ENCODE data around the gene AEBP1.

The AEBP1 gene

GRCh38 chr7:44105832-44106231 is 1.7 kb downstream of the AEBP1 start:
- H3K36me3 ChIP-seq (ENCODE audit: control insufficient read depth in 2 of 2, insufficient read depth in 2 of 2, low read length in 2 of 2): no peaks in the 10 kb centered on the region
- no peaks in the 10 kb centered on the region for H3K9me3 ChIP-seq (ENCODE audit: control insufficient read depth in 2 of 2, low read length in 2 of 2)
- no peak overlapping the region for H3K9ac ChIP-seq (ENCODE audit: low read depth in 1 of 2, low read length in 2 of 2)
- peak overlapping the region in 1 of 2 donors; percentile 75 for H3K4me3 ChIP-seq (ENCODE audit: low read length in 2 of 2)
- H3K4me1 ChIP-seq (ENCODE audit: control insufficient read depth in 2 of 2, insufficient read depth in 2 of 2, low read length in 2 of 2): peaks cover 3 to 6% of the 10 kb centered on the region in 2 donors
- peaks cover 7 to 17% of the 10 kb centered on the region in 2 donors for H3K27me3 ChIP-seq (ENCODE audit: control insufficient read depth in 2 of 2, insufficient read depth in 2 of 2, low read length in 2 of 2)
- no peak overlapping the region for H3K27ac ChIP-seq (ENCODE audit: low read depth in 2 of 2, low read length in 2 of 2)

DNA sequence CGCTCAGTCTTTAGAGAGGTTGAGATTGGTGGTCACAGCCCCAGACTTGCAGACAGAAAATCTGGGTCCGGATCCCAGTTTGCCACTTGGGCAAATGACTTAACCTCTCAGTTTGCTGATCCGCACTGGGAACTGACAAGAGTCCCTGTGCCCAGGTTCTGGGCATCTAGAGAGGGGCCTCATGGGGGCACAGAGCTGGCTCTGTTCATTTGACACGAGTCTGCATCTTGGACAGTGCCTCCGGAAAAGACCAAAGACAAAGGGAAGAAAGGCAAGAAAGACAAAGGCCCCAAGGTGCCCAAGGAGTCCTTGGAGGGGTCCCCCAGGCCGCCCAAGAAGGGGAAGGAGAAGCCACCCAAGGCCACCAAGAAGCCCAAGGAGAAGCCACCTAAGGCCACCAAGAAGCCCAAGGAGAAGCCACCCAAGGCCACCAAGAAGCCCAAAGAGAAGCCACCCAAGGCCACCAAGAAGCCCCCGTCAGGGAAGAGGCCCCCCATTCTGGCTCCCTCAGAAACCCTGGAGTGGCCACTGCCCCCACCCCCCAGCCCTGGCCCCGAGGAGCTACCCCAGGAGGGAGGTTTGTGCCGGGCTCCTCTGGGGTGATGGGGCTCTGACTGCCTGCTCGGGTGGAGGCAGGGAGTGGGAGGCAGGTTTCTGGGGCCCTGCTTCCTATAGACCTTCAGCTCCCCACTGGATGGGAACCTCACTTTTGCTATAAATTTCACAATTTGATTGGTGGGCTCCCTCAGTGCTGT is 2.3 kb downstream of the AEBP1 start:
- H3K9ac ChIP-seq (ENCODE audit: low read depth in 1 of 2, low read length in 2 of 2): no peak overlapping the region
- H3K27ac ChIP-seq (ENCODE audit: low read depth in 2 of 2, low read length in 2 of 2): no peak overlapping the region
- no peak overlapping the region for H3K4me3 ChIP-seq (ENCODE audit: low read length in 2 of 2)
- H3K9me3 ChIP-seq (ENCODE audit: control insufficient read depth in 2 of 2, low read length in 2 of 2): no peaks in the 10 kb centered on the region
- H3K27me3 ChIP-seq (ENCODE audit: control insufficient read depth in 2 of 2, insufficient read depth in 2 of 2, low read length in 2 of 2): peaks cover 7 to 17% of the 10 kb centered on the region in 2 donors
- H3K4me1 ChIP-seq (ENCODE audit: control insufficient read depth in 2 of 2, insufficient read depth in 2 of 2, low read length in 2 of 2): peaks cover 0 to 6% of the 10 kb centered on the region in 2 donors
- H3K36me3 ChIP-seq (ENCODE audit: control insufficient read depth in 2 of 2, insufficient read depth in 2 of 2, low read length in 2 of 2): no peaks in the 10 kb centered on the region

DNA sequence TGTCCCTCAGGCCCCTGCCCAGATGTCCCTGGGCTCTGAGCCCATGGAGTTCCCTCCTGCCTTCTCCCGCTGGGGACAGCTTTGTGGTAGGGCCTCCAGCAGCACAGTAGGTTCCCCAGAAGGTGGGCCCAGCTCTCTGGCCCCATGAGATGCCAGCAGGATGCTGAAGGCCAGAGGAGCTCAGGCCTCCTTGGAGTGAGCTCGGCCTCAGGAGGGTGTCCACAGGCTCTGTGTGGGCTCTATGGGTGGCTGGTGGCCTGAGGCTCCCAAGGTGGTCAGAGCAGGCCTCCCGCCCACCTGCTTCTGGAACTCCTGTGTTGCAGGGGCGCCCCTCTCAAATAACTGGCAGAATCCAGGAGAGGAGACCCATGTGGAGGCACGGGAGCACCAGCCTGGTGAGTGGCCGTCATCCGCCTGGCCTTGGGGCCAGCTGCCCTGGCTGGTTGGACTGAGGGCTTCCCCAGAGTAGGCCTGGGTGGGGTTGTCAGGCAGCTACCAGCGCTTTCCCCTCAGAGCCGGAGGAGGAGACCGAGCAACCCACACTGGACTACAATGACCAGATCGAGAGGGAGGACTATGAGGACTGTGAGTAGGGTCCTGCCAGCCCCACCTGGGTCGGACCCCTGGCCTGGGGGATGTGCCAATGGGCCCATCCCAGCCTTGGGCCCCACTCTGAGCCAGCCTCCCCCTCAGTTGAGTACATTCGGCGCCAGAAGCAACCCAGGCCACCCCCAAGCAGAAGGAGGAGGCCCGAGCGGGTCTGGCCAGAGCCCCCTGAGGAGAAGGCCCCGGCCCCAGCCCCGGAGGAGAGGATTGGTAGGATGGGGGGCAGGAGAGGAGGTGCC is 3.2 kb downstream of the AEBP1 start:
- no peaks in the 10 kb centered on the region for H3K36me3 ChIP-seq (ENCODE audit: control insufficient read depth in 2 of 2, insufficient read depth in 2 of 2, low read length in 2 of 2)
- H3K9ac ChIP-seq (ENCODE audit: low read depth in 1 of 2, low read length in 2 of 2): no peak overlapping the region

GRCh38 chr7:44107961-44108767 is 4.0 kb downstream of the AEBP1 start:
- Histone ChIP-seq H3K27ac (ENCODE audit: low read depth in 2 of 2, low read length in 2 of 2) (no peak overlapping the region), H3K4me1 (ENCODE audit: control insufficient read depth in 2 of 2, insufficient read depth in 2 of 2, low read length in 2 of 2) (peaks cover 2 to 6% of the 10 kb centered on the region in 2 donors), H3K36me3 (ENCODE audit: control insufficient read depth in 2 of 2, insufficient read depth in 2 of 2, low read length in 2 of 2) (no peaks in the 10 kb centered on the region), H3K27me3 (ENCODE audit: control insufficient read depth in 2 of 2, insufficient read depth in 2 of 2, low read length in 2 of 2) (peaks cover 6 to 14% of the 10 kb centered on the region in 2 donors), H3K9me3 (ENCODE audit: control insufficient read depth in 2 of 2, low read length in 2 of 2) (no peaks in the 10 kb centered on the region), H3K4me3 (ENCODE audit: low read length in 2 of 2) (no peak overlapping the region), H3K9ac (ENCODE audit: low read depth in 1 of 2, low read length in 2 of 2) (no peak overlapping the region)

More for the DNA sequence above, 3.2 kb downstream of the AEBP1 start:
- Histone ChIP-seq H3K9me3 (ENCODE audit: control insufficient read depth in 2 of 2, low read length in 2 of 2) (no peaks in the 10 kb centered on the region), H3K4me3 (ENCODE audit: low read length in 2 of 2) (no peak overlapping the region), H3K4me1 (ENCODE audit: control insufficient read depth in 2 of 2, insufficient read depth in 2 of 2, low read length in 2 of 2) (peaks cover 0 to 6% of the 10 kb centered on the region in 2 donors), H3K27ac (ENCODE audit: low read depth in 2 of 2, low read length in 2 of 2) (no peak overlapping the region), H3K27me3 (ENCODE audit: control insufficient read depth in 2 of 2, insufficient read depth in 2 of 2, low read length in 2 of 2) (peaks cover 7 to 17% of the 10 kb centered on the region in 2 donors)

DNA sequence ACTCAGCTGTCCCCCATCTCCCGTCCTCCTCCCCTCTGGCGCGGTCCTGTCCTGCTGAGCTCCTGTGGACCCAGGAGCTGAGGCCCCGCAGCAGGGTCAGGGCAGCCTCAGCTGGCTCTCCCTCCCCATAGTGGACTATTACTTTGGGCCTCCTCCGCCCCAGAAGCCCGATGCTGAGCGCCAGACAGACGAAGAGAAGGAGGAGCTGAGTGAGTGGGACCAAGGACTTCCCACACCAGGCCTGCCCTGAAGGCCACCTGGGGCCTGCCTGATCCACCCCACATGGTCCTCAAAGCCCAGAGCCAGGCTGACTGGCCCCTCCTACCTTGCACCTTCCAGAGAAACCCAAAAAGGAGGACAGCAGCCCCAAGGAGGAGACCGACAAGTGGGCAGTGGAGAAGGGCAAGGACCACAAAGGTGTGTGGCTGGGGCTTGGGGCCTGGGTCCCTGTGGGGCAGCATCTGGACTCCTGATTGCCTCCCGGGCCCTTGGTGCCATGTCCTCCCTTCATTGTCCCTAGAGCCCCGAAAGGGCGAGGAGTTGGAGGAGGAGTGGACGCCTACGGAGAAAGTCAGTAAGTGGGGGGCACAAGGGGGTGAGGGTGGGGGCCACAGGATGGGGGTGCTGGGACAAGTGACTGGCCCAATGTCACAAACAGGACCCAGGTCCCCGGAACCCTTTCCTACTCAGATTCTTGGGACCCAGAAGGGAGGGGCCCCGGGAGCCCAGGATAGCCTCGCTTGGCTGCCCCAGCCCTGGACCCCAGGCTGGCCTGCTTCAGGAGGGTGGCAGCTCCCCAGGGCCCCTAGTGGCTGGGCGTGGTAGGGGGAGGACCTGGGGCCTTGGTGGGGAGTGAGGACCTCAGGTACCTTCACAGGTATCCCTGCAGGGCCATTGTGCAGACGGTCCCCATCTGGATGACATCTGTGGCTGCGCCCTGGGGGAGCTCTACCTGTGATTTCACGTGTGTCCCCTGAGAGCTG is 4.9 kb downstream of the AEBP1 start:
- peaks cover 2% of the 10 kb centered on the region in 2 donors for H3K4me1 ChIP-seq (ENCODE audit: control insufficient read depth in 2 of 2, insufficient read depth in 2 of 2, low read length in 2 of 2)
- H3K27me3 ChIP-seq (ENCODE audit: control insufficient read depth in 2 of 2, insufficient read depth in 2 of 2, low read length in 2 of 2): peaks cover 0 to 9% of the 10 kb centered on the region in 2 donors
- H3K9ac ChIP-seq (ENCODE audit: low read depth in 1 of 2, low read length in 2 of 2): no peak overlapping the region
- no peaks in the 10 kb centered on the region for H3K9me3 ChIP-seq (ENCODE audit: control insufficient read depth in 2 of 2, low read length in 2 of 2)
- peaks cover 0 to under 1% of the 10 kb centered on the region in 2 donors for H3K36me3 ChIP-seq (ENCODE audit: control insufficient read depth in 2 of 2, insufficient read depth in 2 of 2, low read length in 2 of 2)
- H3K4me3 ChIP-seq (ENCODE audit: low read length in 2 of 2): no peak overlapping the region
- no peak overlapping the region for H3K27ac ChIP-seq (ENCODE audit: low read depth in 2 of 2, low read length in 2 of 2)

- Histone ChIP-seq H3K9ac (ENCODE audit: low read depth in 1 of 2, low read length in 2 of 2) (no peak overlapping the region), H3K4me1 (ENCODE audit: control insufficient read depth in 2 of 2, insufficient read depth in 2 of 2, low read length in 2 of 2) (peaks cover 2% of the 10 kb centered on the region in 2 donors), H3K36me3 (ENCODE audit: control insufficient read depth in 2 of 2, insufficient read depth in 2 of 2, low read length in 2 of 2) (peaks cover 0 to 8% of the 10 kb centered on the region in 2 donors), H3K9me3 (ENCODE audit: control insufficient read depth in 2 of 2, low read length in 2 of 2) (no peaks in the 10 kb centered on the region), H3K4me3 (ENCODE audit: low read length in 2 of 2) (no peak overlapping the region), H3K27me3 (ENCODE audit: control insufficient read depth in 2 of 2, insufficient read depth in 2 of 2, low read length in 2 of 2) (peaks cover 0 to 8% of the 10 kb centered on the region in 2 donors), H3K27ac (ENCODE audit: low read depth in 2 of 2, low read length in 2 of 2) (no peak overlapping the region)
These were observed 5.8 kb downstream of the AEBP1 start for GRCh38 chr7:44109991-44110390.

DNA sequence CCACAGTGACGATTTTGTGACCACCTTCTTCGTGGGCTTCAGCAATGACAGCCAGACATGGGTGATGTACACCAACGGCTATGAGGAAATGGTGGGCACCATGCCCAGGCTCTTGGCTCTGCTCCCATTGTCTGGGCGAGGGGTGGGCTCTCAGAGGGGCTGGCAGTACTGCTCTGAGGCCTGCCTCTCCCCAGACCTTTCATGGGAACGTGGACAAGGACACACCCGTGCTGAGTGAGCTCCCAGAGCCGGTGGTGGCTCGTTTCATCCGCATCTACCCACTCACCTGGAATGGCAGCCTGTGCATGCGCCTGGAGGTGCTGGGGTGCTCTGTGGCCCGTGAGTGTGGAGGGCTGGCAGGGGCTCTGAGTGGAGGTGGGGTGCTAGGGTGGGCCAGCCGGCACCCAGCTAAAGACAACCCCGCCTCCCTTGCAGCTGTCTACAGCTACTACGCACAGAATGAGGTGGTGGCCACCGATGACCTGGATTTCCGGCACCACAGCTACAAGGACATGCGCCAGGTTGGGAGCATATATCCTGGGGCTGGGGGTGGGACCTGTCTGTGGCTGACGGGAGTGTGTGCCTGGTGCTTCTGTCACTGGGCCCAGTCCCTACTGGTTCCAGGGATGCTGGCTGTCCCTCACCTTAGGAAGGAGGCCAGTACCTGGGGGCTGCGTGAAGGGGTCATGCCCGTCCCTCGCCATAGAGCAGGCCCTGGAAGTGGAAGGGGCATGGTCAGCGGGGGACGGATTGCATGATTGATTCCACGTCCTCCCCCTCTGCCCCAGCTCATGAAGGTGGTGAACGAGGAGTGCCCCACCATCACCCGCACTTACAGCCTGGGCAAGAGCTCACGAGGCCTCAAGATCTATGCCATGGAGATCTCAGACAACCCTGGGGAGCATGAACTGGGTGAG is 6.8 kb downstream of the AEBP1 start:
- no peak overlapping the region for H3K27ac ChIP-seq (ENCODE audit: low read depth in 2 of 2, low read length in 2 of 2)
- peaks cover 3 to 14% of the 10 kb centered on the region in 2 donors for H3K36me3 ChIP-seq (ENCODE audit: control insufficient read depth in 2 of 2, insufficient read depth in 2 of 2, low read length in 2 of 2)
- no peak overlapping the region for H3K9ac ChIP-seq (ENCODE audit: low read depth in 1 of 2, low read length in 2 of 2)
- H3K4me1 ChIP-seq (ENCODE audit: control insufficient read depth in 2 of 2, insufficient read depth in 2 of 2, low read length in 2 of 2): peaks cover 0 to 2% of the 10 kb centered on the region in 2 donors
- H3K4me3 ChIP-seq (ENCODE audit: low read length in 2 of 2): no peak overlapping the region
- H3K27me3 ChIP-seq (ENCODE audit: control insufficient read depth in 2 of 2, insufficient read depth in 2 of 2, low read length in 2 of 2): no peaks in the 10 kb centered on the region
- no peaks in the 10 kb centered on the region for H3K9me3 ChIP-seq (ENCODE audit: control insufficient read depth in 2 of 2, low read length in 2 of 2)

DNA sequence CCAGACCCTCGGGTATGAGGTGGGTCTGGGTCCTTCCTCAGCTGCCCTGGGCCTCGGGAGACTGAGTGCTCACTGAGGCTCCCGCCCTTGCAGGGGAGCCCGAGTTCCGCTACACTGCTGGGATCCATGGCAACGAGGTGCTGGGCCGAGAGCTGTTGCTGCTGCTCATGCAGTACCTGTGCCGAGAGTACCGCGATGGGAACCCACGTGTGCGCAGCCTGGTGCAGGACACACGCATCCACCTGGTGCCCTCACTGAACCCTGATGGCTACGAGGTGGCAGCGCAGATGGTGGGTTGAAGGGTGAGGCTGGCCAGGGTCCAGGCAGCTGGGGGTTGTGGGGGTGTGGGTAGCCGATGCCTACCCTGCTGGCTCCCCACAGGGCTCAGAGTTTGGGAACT is 7.6 kb downstream of the AEBP1 start:
- H3K27ac ChIP-seq (ENCODE audit: low read depth in 2 of 2, low read length in 2 of 2): no peak overlapping the region
- no peaks in the 10 kb centered on the region for H3K9me3 ChIP-seq (ENCODE audit: control insufficient read depth in 2 of 2, low read length in 2 of 2)
- peaks cover 0 to 2% of the 10 kb centered on the region in 2 donors for H3K4me1 ChIP-seq (ENCODE audit: control insufficient read depth in 2 of 2, insufficient read depth in 2 of 2, low read length in 2 of 2)
- peaks cover 3 to 15% of the 10 kb centered on the region in 2 donors for H3K36me3 ChIP-seq (ENCODE audit: control insufficient read depth in 2 of 2, insufficient read depth in 2 of 2, low read length in 2 of 2)
- no peak overlapping the region for H3K4me3 ChIP-seq (ENCODE audit: low read length in 2 of 2)
- no peak overlapping the region for H3K9ac ChIP-seq (ENCODE audit: low read depth in 1 of 2, low read length in 2 of 2)
- no peaks in the 10 kb centered on the region for H3K27me3 ChIP-seq (ENCODE audit: control insufficient read depth in 2 of 2, insufficient read depth in 2 of 2, low read length in 2 of 2)

Measured in mucosa of rectum (tissue), 2 donors.